Thoracic aorta (tissue), 2 donors: ENCODE data around the gene ICA1. TPM values are rescaled to one million over a fixed set of nuclear protein-coding genes. Genes with fewer than 3 reads are reported as not detected.

Source experiments
- ATAC-seq: fragments of 150-250 bp; one replicate; pipeline ENCODE4 v1.8.0; 2017; ENCODE audit warnings: low read depth; ENCODE audit not compliant: insufficient number of reproducible peaks, low FRiP score
- DNase-seq: peaks from one replicate; pipeline ENCODE4 v3.0.0-alpha.2; 2020; ENCODE audit warnings: low spot score
- H3K27ac ChIP-seq, 2 donors: fragments of 200-600 bp; sonication (generic); 1 replicate in 1 of 2; 2 replicates in 1 of 2; pipeline ENCODE4 v1.5.1; 2016; ENCODE audit warnings: mild to moderate bottlenecking in 2 of 2, moderate library complexity in 2 of 2
- H3K27me3 ChIP-seq: fragments of 200-600 bp; sonication (generic); replicated peaks from 2 replicates; pipeline ENCODE4 v1.6.0; 2016; ENCODE audit warnings: mild to moderate bottlenecking; ENCODE audit not compliant: insufficient read depth
- H3K36me3 ChIP-seq: fragments of 200-600 bp; sonication (generic); one replicate; pipeline ENCODE4 v1.5.1; 2016
- H3K4me1 ChIP-seq, 2 donors: fragments of 200-600 bp; sonication (generic); 1 replicate in 1 of 2; 2 replicates in 1 of 2; pipeline versions ENCODE4 v1.5.1 to v1.6.0; 2016; ENCODE audit warnings: low read depth in 2 of 2, mild to moderate bottlenecking in 1 of 2; ENCODE audit not compliant: control insufficient read depth in 1 of 2
- H3K4me3 ChIP-seq: fragments of 200-600 bp; sonication (generic); 2 replicates; pipeline ENCODE4 v1.5.1; 2016; ENCODE audit warnings: mild to moderate bottlenecking
- H3K9me3 ChIP-seq: fragments of 200-600 bp; sonication (generic); 2 replicates; pipeline ENCODE4 v1.5.1; 2016
- CTCF ChIP-seq: fragments of 200-600 bp; sonication (generic); IDR thresholded peaks from one replicate; pipeline ENCODE4 v1.5.1; 2019; ENCODE audit warnings: antibody characterized with exemption
- total RNA-seq, 2 donors: library from RNA; depleted of rRNA; stranded (reverse); fragments of >200 nt; gene quantifications; one replicate each; pipeline versions ENCODE4 v1.1.0 to v1.2.3, GENCODE V29; 2016

The ICA1 gene
- total RNA-seq, 2 donors from 2014 or later, result 6.6 to 9.9 TPM

GRCh38 chr7:8211725-8212096, 50.3 kb downstream of the ICA1 start:
- no peaks in the 10 kb centered on the region for H3K27me3 ChIP-seq

GRCh38 chr7:8210845-8211724, 50.9 kb downstream of the ICA1 start:
- ATAC-seq (no peak), DNase-seq (no peak)
- Histone ChIP-seq H3K4me3 (no peak overlapping the region), H3K27me3 (no peaks in the 10 kb centered on the region), H3K36me3 (no peaks in the 10 kb centered on the region), H3K9me3 (no peaks in the 10 kb centered on the region), H3K27ac (no peak overlapping the region), H3K4me1 (peaks cover 4 to 10% of the 10 kb centered on the region in 2 donors)
- no peak for TF ChIP-seq CTCF

More at GRCh38 chr7:8211725-8212096, 50.3 kb downstream of the ICA1 start:
- no peak for ATAC-seq
- DNase-seq, result no peak
- Histone ChIP-seq H3K4me1 (peaks cover 0 to 4% of the 10 kb centered on the region in 2 donors), H3K27ac (no peak overlapping the region), H3K9me3 (no peaks in the 10 kb centered on the region), H3K36me3 (no peaks in the 10 kb centered on the region), H3K4me3 (no peak overlapping the region)
- TF ChIP-seq CTCF, result no peak

GRCh38 chr7:8209353-8209752, 52.6 kb downstream of the ICA1 start:
- peaks cover 12 to 15% of the 10 kb centered on the region in 2 donors for H3K4me1 ChIP-seq
- H3K27me3 ChIP-seq, result no peaks in the 10 kb centered on the region
- no peak for DNase-seq
- H3K4me3 ChIP-seq, result no peak overlapping the region
- no peaks in the 10 kb centered on the region for H3K36me3 ChIP-seq
- no peaks in the 10 kb centered on the region for H3K9me3 ChIP-seq
- H3K27ac ChIP-seq, result no peak overlapping the region
- no peak for ATAC-seq
- no peak for TF ChIP-seq CTCF

- Histone ChIP-seq H3K36me3 (no peaks in the 10 kb centered on the region), H3K27me3 (no peaks in the 10 kb centered on the region), H3K4me3 (no peak overlapping the region), H3K9me3 (no peaks in the 10 kb centered on the region), H3K4me1 (peaks cover 10 to 15% of the 10 kb centered on the region in 2 donors), H3K27ac (no peak overlapping the region)
- DNase-seq (no peak), ATAC-seq (no peak)
- no peak for TF ChIP-seq CTCF
Observed at GRCh38 chr7:8208816-8209215, 53.2 kb downstream of the ICA1 start.

DNA sequence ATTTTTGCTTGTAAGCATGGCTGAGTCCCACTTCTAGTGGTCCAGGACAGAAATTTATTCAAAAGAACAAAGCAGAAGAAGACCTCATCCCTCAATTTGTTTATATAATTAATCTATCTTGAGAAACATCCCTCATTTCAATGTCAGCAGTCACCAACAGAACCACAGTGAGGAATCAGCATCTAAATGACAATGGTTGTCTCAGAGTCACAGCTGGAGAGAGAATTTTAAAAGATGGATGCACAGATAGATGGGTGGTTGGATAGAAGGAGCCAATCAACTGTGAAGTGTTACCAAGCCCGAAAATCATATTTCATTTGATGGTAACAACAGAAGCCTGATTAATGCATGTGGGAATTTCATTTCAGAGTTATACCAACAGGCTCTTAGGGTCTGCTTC, 55.0 kb downstream of the ICA1 start:
- Histone ChIP-seq H3K9me3 (no peaks in the 10 kb centered on the region), H3K27me3 (no peaks in the 10 kb centered on the region), H3K4me1 (peaks cover 10 to 15% of the 10 kb centered on the region in 2 donors), H3K4me3 (no peak overlapping the region), H3K27ac (peak overlapping the region in 1 of 2 donors; percentile 53), H3K36me3 (no peaks in the 10 kb centered on the region)
- ATAC-seq, result no peak
- no peak for TF ChIP-seq CTCF
- DNase-seq, result no peak
